Activated CD4-positive, alpha-beta memory T cell treated with anti-CD3 and anti-CD28 coated beads, Interleukin-2, amount 10 ng/mL, durations not matched to agents 7 days and 5 days (primary cell): ENCODE results near the gene SLC39A7. TPM values are rescaled to one million over a fixed set of nuclear protein-coding genes. Genes with fewer than 3 reads are reported as not detected.

Source experiments
- CTCF ChIA-PET: fragments of 350-600 bp; sonication (Branson Sonifier 250); formaldehyde crosslinking; loops from one replicate; lab custom pipeline; 2021; ENCODE audit warnings: antibody characterized with exemption, inconsistent platforms; lab: Charles Lee
- POLR2A ChIA-PET: fragments of 350-600 bp; sonication (Branson Sonifier 250); formaldehyde crosslinking; loops from one replicate; lab custom pipeline; 2021; ENCODE audit warnings: antibody characterized with exemption; lab: Charles Lee
- DNase-seq: peaks from one replicate; pipeline ENCODE4 v3.0.0-alpha.2; 2020
- H3K27ac Mint-ChIP-seq: one replicate; pipeline ENCODE4 v1.8.0; 2021; ENCODE audit warnings: mild to moderate bottlenecking, mixed read lengths
- H3K27me3 Mint-ChIP-seq: one replicate; pipeline ENCODE4 v1.8.0; 2021; ENCODE audit warnings: mixed read lengths
- H3K36me3 Mint-ChIP-seq: one replicate; pipeline ENCODE4 v1.8.0; 2021; ENCODE audit warnings: low read depth, mixed read lengths
- H3K4me1 Mint-ChIP-seq: one replicate; pipeline ENCODE4 v1.8.0; 2021; ENCODE audit warnings: mixed read lengths
- H3K4me3 Mint-ChIP-seq: one replicate; pipeline ENCODE4 v1.8.0; 2021; ENCODE audit warnings: mild to moderate bottlenecking, mixed read lengths
- H3K9me3 Mint-ChIP-seq: one replicate; pipeline ENCODE4 v1.8.0; 2021; ENCODE audit warnings: mixed read lengths
- total RNA-seq, 2 experiments: library from RNA; stranded (reverse); gene quantifications; one replicate each; pipeline ENCODE4 v1.2.3, GENCODE V29; 2021

The SLC39A7 gene
- total RNA-seq, 2 experiments from 2014 or later, result 52.8 to 53.8 TPM

- peaks cover 40% of the 10 kb centered on the region for H3K36me3 Mint-ChIP-seq
- peaks cover 25% of the 10 kb centered on the region for H3K27me3 Mint-ChIP-seq
- no peaks in the 10 kb centered on the region for H3K9me3 Mint-ChIP-seq
- ChIA-PET POLR2A (no interaction called here), CTCF (interaction anchor here (1.3 kb wide), 1 partner anchor 9 kb away, joined by 3 read pairs; the partner anchor contains the start of gene HSD17B8)
- no peak overlapping the region for H3K27ac Mint-ChIP-seq
- no peak for DNase-seq
- no peak overlapping the region for H3K4me3 Mint-ChIP-seq
- peaks cover 34% of the 10 kb centered on the region for H3K4me1 Mint-ChIP-seq
These were observed 5.1 kb upstream of the SLC39A7 start for GRCh38 chr6:33195304-33196165.

- ChIA-PET POLR2A (interaction anchor here (1.1 to 2.2 kb wide), 4 partner anchors 11 to 225 kb away, joined by 3 to 11 read pairs (median 6); partner anchors contain the start of gene RING1), CTCF (interaction anchor here (0.8 to 2.8 kb wide), 15 partner anchors 12 to 193 kb away, joined by 3 to 12 read pairs (median 4); partner anchors contain the start of genes RGL2 and RING1)
- Mint-ChIP-seq H3K27me3 (peaks cover 8% of the 10 kb centered on the region), H3K27ac (peak overlapping the region; percentile 52), H3K4me1 (peaks cover 49% of the 10 kb centered on the region), H3K9me3 (no peaks in the 10 kb centered on the region), H3K4me3 (peak overlapping the region; percentile 26), H3K36me3 (peaks cover 59% of the 10 kb centered on the region)
- peak; percentile 37 for DNase-seq
These were observed 3.1 kb upstream of the SLC39A7 start for GRCh38 chr6:33197431-33198048.

GRCh38 chr6:33198159-33198852 is 2.4 kb upstream of the SLC39A7 start:
- peaks cover 3% of the 10 kb centered on the region for H3K27me3 Mint-ChIP-seq
- peaks cover 54% of the 10 kb centered on the region for H3K4me1 Mint-ChIP-seq
- H3K36me3 Mint-ChIP-seq, result peaks cover 66% of the 10 kb centered on the region
- H3K27ac Mint-ChIP-seq, result peak overlapping the region; percentile 6
- H3K9me3 Mint-ChIP-seq, result no peaks in the 10 kb centered on the region
- POLR2A ChIA-PET, result interaction anchor here (1.1 to 2.2 kb wide), 4 partner anchors 10 to 226 kb away, joined by 3 to 11 read pairs (median 6); partner anchors contain the start of gene RING1
- DNase-seq, result no peak
- H3K4me3 Mint-ChIP-seq, result peak overlapping the region; percentile 67
- CTCF ChIA-PET, result interaction anchor here (0.8 to 2.8 kb wide), 15 partner anchors 11 to 192 kb away, joined by 3 to 12 read pairs (median 4); partner anchors contain the start of gene RING1

- peak overlapping the region; percentile 99 for H3K4me3 Mint-ChIP-seq
- H3K27me3 Mint-ChIP-seq, result no peaks in the 10 kb centered on the region
- DNase-seq, result no peak
- H3K27ac Mint-ChIP-seq, result peak overlapping the region; percentile 95
- ChIA-PET CTCF (interaction anchor here (1.0 to 2.8 kb wide), 6 partner anchors 10 to 102 kb away, joined by 3 to 12 read pairs (median 7); partner anchors contain the start of gene RING1), POLR2A (interaction anchor here (2.2 kb wide), 1 partner anchor 50 kb away, joined by 11 read pairs; no protein-coding TSS in a partner anchor)
- peaks cover 61% of the 10 kb centered on the region for H3K4me1 Mint-ChIP-seq
- peaks cover 69% of the 10 kb centered on the region for H3K36me3 Mint-ChIP-seq
- H3K9me3 Mint-ChIP-seq, result no peaks in the 10 kb centered on the region
These were observed 1.7 kb upstream of the SLC39A7 start for GRCh38 chr6:33198853-33199436.

GRCh38 chr6:33199687-33200218 is 914 bp upstream of the SLC39A7 start:
- Mint-ChIP-seq H3K4me1 (peaks cover 65% of the 10 kb centered on the region), H3K27ac (peak overlapping the region; percentile 95), H3K4me3 (peak overlapping the region; percentile 99), H3K36me3 (peaks cover 66% of the 10 kb centered on the region), H3K9me3 (no peaks in the 10 kb centered on the region), H3K27me3 (no peaks in the 10 kb centered on the region)
- ChIA-PET POLR2A (interaction anchor here (0.7 to 1.5 kb wide), 9 partner anchors 9 to 362 kb away, joined by 3 to 10 read pairs (median 3); partner anchors contain the start of genes RING1, RPS18, TAP2 and VPS52), CTCF (interaction anchor here (0.7 to 1.0 kb wide), 5 partner anchors 48 to 185 kb away, joined by 3 to 4 read pairs (median 3); no protein-coding TSS in a partner anchor)
- DNase-seq, result peak; percentile 84

- ChIA-PET POLR2A (interaction anchor here (0.6 kb wide), 1 partner anchor 1036 kb away, joined by 3 read pairs; no protein-coding TSS in a partner anchor), CTCF (no interaction called here)
- H3K4me1 Mint-ChIP-seq, result peaks cover 78% of the 10 kb centered on the region
- H3K36me3 Mint-ChIP-seq, result peaks cover 53% of the 10 kb centered on the region
- H3K9me3 Mint-ChIP-seq, result no peaks in the 10 kb centered on the region
- peak overlapping the region; percentile 95 for H3K27ac Mint-ChIP-seq
- DNase-seq, result no peak
- H3K27me3 Mint-ChIP-seq, result no peaks in the 10 kb centered on the region
- peak overlapping the region; percentile 99 for H3K4me3 Mint-ChIP-seq
These were observed 479 bp downstream of the SLC39A7 start for GRCh38 chr6:33201147-33201545.

GRCh38 chr6:33201935-33202334 is 1.3 kb downstream of the SLC39A7 start:
- Mint-ChIP-seq H3K4me3 (peak overlapping the region; percentile 99), H3K27ac (peak overlapping the region; percentile 95), H3K9me3 (no peaks in the 10 kb centered on the region), H3K27me3 (no peaks in the 10 kb centered on the region), H3K36me3 (peaks cover 47% of the 10 kb centered on the region), H3K4me1 (peaks cover 82% of the 10 kb centered on the region)
- ChIA-PET CTCF (no interaction called here), POLR2A (no interaction called here)
- DNase-seq, result no peak

GRCh38 chr6:33202799-33203198 is 2.1 kb downstream of the SLC39A7 start:
- Mint-ChIP-seq H3K9me3 (no peaks in the 10 kb centered on the region), H3K4me1 (peaks cover 77% of the 10 kb centered on the region), H3K27me3 (no peaks in the 10 kb centered on the region), H3K4me3 (peak overlapping the region; percentile 99), H3K27ac (peak overlapping the region; percentile 1), H3K36me3 (peaks cover 40% of the 10 kb centered on the region)
- POLR2A ChIA-PET, result interaction anchor here (1.0 to 1.2 kb wide), 2 partner anchors 19 to 46 kb away, joined by 3 to 4 read pairs; no protein-coding TSS in a partner anchor
- no peak for DNase-seq
- CTCF ChIA-PET, result no interaction called here

- Mint-ChIP-seq H3K4me3 (peak overlapping the region; percentile 99), H3K36me3 (peaks cover 40% of the 10 kb centered on the region), H3K27ac (peak overlapping the region; percentile 64), H3K4me1 (peaks cover 69% of the 10 kb centered on the region), H3K9me3 (no peaks in the 10 kb centered on the region), H3K27me3 (no peaks in the 10 kb centered on the region)
- ChIA-PET POLR2A (interaction anchor here (1.0 to 1.2 kb wide), 2 partner anchors 20 to 45 kb away, joined by 3 to 4 read pairs; no protein-coding TSS in a partner anchor), CTCF (no interaction called here)
- DNase-seq, result no peak
These were observed 2.9 kb downstream of the SLC39A7 start for GRCh38 chr6:33203443-33204164.

GRCh38 chr6:33204165-33204414 is 3.4 kb downstream of the SLC39A7 start:
- Mint-ChIP-seq H3K27me3 (no peaks in the 10 kb centered on the region), H3K4me1 (peaks cover 68% of the 10 kb centered on the region), H3K36me3 (peaks cover 38% of the 10 kb centered on the region), H3K4me3 (peak overlapping the region; percentile 99), H3K27ac (peak overlapping the region; percentile 64), H3K9me3 (no peaks in the 10 kb centered on the region)
- DNase-seq, result no peak
- CTCF ChIA-PET, result interaction anchor here (0.6 to 0.9 kb wide), 2 partner anchors 9 to 45 kb away, joined by 3 to 5 read pairs; no protein-coding TSS in a partner anchor
- POLR2A ChIA-PET, result interaction anchor here (2.0 to 2.4 kb wide), 3 partner anchors 44 to 234 kb away, joined by 5 to 14 read pairs (median 8); no protein-coding TSS in a partner anchor
